GM18499 (cell line): ENCODE results near the gene ZNF827.

Experiments used
- ATAC-seq: cut with Tn5 transposase; IDR thresholded peaks from one replicate; pipeline ENCODE4 v1.9.1; 2021; ENCODE audit warnings: moderate number of reproducible peaks; ENCODE audit not compliant: insufficient read depth, unreplicated experiment

ZNF827 gene, protein sequence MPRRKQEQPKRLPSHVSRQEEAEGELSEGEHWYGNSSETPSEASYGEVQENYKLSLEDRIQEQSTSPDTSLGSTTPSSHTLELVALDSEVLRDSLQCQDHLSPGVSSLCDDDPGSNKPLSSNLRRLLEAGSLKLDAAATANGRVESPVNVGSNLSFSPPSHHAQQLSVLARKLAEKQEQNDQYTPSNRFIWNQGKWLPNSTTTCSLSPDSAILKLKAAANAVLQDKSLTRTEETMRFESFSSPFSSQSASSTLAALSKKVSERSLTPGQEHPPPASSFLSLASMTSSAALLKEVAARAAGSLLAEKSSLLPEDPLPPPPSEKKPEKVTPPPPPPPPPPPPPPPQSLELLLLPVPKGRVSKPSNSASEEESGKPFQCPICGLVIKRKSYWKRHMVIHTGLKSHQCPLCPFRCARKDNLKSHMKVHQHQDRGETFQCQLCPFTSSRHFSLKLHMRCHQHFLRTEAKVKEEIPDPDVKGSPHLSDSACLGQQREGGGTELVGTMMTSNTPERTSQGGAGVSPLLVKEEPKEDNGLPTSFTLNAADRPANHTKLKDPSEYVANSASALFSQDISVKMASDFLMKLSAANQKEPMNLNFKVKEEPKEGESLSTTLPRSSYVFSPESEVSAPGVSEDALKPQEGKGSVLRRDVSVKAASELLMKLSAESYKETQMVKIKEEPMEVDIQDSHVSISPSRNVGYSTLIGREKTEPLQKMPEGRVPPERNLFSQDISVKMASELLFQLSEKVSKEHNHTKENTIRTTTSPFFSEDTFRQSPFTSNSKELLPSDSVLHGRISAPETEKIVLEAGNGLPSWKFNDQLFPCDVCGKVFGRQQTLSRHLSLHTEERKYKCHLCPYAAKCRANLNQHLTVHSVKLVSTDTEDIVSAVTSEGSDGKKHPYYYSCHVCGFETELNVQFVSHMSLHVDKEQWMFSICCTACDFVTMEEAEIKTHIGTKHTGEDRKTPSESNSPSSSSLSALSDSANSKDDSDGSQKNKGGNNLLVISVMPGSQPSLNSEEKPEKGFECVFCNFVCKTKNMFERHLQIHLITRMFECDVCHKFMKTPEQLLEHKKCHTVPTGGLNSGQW

DNA sequence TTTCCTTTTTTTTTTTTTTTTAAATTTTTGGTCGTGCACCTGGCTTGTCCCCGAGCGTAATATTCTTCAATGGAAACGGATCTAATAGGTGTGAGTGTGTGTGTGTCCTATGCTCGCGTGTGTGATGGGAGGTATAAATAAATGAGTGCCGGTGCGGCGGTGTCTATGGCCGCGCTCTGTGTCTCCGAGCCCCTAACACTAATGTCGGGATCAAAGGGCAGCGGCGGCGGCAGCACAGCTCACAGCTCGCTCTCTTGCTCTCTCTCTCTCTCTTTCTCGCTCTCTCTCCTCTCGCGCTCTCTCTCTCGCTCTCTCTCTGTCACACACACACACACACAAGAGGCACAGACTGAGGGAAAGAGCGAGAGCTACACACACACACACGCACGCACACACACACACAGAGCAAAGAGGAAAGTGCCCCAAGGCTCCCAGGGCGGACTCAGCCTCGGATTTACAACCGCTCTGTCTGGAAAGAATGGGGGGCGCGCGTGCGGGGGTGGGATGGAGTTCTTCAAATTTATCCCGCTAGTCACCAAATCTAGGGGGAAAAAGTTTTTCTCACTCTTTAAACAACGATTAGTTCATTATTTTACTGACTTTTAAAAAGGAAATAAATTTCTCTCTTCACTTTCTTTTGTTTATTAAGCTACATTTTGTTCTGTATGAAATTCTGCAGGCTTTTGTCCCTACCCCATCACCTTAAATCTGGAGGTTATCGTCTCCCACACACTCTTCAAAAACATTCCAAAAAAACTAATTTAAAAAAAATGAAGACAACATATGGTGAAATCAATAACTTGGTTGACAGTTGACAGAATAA, at the start of gene ZNF827:
Gene ZNF827, minus strand, starts transcription at position 206 of the 823 bp plus-strand sequence. CDS start 416 bp downstream, outside the sequence.
- ATAC-seq: no peak

DNA sequence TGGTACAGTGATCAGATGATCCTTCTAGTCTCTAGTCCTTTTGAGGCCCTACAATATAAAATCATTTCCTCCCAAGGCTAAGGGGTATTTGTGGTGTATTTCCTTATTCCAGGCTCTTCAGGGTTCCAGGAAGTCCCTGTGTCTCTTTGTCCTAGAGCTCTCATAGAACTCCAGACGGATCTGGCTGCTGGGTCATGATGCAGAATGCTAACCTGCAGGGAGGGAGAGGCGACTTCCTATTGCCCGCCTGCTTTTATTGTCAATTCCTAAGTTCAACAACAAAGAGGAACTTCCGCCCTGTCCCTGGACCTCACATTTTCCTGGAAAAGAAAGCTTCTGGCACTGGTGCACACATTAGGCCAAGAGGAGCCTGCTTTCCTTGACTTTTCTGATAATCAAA, 45.9 kb upstream of the ZNF827 start:
- no peak for ATAC-seq

DNA sequence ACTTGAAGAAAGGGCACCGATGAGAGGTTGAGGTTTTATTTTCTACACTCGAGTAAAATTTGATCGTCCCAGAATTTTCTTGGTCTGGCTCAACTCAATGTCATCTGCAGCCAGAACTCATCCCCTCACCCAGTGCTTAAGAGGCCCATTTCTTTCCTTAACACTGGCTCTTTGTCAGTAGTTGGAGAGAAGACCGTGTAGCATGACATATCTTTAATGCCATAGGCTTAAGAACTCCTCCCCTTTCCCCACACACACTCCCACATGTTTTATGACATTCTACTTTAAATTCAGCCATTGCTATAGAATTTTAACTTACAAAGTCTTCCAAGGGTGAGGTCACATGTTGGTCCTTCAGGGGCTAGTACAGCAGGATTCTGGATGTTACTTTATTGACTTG, 44.2 kb upstream of the ZNF827 start:
- no peak for ATAC-seq

DNA sequence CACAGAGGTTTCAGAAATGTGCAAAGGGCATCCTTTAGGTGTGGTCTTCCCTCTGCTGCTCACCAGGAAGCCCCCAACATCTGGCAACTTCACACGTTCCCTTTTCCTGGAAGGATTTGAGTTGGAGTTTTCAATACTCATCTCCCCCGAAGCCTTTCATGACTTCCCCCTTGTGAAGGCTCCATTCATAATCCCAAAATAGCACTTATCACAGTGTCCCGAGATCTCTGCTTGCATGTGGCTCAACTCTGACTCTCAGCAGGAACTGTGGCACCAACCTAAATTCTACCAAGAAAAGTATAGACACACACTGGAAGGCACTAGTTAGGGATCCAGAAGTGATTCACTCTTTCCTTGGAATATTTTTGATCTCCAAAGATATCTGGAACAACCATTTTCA, 40.5 kb upstream of the ZNF827 start:
- no peak for ATAC-seq

DNA sequence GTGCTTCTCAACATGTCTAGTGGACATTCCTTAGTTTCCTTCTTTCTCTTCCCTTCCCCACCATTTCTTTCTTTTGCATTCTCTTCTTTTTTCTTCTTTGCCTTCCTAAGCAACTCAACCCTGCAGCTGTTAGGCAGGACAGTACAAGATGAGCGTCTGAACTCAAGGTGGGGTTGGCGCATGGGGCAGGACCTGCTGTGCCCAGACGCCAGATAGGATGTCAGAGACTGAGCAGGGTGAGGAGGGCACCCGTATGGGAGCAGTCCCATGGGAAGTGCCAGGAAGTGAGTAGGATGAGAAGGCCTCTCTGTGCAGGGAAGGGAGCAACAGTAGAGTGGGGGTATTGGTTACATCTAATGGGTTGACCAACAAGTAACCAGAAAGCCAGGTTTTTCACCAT, 38.1 kb upstream of the ZNF827 start:
- no peak for ATAC-seq

DNA sequence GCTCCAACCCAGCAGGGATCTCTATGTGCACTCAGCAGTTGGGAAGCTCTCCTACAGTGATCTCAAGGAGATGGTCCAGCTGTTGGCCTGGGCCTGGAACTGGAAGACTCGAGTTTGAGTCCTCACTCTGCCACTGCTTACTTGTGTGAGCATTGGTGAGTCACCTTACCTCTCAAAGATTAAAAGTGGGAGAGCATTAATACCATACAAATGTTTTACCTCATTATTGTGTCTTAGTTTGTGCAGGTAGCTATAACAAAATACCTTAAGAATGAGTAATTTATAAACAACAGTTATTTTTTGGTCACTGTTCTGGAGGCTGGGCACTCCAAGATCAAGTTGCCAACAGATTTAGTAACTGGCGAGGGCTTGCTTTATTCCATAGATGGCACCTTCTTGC, 21.4 kb upstream of the ZNF827 start:
- ATAC-seq: no peak

DNA sequence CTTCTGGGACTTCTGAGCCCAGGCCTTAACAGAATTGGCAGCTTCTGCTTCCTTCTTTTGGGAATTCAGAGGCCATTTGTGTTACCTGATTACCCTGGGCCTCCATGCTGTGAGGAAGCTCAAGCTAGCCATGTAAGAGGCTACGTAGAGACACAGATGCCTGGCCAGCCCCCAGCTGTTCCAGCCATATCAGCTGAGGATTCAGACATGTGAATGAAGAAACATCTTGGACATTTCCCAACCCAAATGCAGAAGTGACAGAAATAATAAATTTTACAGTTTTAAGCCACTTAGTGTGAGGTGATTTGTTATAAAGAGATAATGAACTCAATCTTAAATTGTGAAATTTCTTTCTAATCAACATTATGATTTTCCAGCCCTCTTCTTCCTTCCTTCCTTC, 18.7 kb upstream of the ZNF827 start:
- ATAC-seq: no peak

DNA sequence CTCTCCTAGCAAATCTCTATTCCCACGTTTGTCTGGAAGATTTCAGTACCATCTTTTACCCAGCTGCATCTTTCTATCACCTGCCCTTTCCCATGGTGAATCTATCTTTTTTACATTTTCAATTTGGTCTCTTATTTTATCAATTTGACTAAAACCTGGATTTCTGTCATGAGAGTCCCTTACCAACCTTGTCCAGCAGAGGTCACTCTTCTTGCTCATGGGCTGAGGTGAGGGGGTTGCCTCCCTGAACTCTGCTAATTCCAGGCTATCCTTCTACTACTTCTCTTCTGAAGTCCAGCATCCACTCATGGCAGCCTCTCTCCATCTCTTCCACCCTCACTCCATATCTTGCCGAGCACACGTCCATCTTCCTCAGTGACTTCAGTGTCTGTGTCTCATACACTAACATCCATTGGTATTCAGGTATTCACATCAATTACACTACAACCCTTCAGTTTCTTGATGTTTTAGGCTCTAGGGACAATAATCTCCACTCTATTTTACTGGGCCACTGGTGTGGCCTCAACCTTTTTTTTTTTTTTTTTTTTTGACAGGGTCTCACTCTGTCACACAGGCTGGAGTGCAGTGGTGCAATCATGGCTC, 17.8 kb upstream of the ZNF827 start:
- no peak for ATAC-seq

DNA sequence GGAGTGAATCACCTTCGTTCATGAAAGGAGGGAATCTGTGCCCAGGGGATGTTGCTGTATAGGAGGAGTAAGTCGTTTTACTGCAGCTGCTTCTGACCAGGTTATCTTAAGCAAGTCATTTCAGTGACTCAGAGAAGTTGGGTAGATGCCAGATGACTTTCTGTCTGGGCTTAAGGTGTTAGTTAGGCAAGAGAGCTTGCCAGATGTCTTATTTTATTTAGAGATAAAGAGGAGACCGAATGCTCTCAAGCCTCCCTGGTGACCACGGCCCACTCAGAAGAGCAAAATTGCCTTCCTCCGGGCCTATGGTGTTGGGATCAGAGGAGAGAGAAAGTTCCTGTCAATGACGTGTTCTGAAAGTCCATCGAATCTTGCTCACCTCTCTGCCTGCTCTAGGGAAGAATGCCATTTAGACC, 16.3 kb upstream of the ZNF827 start:
- ATAC-seq: no peak

DNA sequence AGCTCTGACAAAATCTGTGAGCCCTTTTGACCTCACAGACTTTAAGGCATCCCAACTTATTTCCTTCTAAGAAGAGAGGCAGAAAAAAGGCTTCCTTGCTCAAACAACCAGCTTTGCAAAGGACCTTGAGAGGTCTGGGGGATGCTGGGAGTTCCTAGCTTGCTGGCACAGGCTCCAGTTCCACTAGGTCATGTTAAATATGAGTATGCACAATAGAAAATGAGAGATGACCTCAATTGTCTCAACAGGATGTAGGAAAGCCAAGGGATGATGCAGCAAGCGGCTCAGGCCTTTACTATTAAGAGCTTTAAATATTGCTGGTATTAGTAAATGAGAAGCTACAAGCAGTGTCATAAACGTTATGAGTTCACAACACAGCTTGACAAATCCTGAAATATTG, 13.3 kb upstream of the ZNF827 start:
- no peak for ATAC-seq

DNA sequence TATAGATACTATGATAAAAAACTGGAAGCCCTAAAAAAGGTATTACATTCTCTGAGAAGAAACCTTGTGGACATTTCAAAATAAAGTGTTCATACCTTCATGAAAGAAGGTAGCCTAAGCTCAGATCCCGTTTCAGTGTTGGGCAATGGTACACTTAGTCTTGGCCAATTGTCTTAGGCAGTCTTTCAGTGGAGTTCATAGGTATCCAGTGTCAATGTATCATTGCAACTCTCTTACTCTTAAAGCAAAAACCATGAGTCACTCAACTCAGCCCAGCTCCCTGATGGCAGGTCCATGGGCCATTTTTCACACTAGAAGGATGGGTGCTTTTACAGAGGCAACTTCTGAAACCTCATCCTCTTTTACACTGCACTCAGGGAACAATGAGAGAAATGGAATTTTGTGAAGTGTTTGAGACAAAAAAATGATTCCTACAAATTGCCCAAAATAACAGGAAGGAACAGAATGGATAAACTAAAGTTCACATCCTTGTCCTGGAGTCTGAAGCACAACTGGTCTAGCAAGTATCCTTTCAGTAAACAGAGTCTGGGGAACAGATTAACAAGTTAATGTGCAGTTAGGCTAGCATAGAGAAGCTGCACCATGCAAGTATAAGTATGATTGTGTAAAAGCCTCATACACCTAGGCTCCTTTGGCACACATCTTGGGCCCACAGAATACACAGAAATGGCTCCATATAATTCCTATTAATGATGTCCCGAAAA, 7.0 kb upstream of the ZNF827 start:
- ATAC-seq: no peak

DNA sequence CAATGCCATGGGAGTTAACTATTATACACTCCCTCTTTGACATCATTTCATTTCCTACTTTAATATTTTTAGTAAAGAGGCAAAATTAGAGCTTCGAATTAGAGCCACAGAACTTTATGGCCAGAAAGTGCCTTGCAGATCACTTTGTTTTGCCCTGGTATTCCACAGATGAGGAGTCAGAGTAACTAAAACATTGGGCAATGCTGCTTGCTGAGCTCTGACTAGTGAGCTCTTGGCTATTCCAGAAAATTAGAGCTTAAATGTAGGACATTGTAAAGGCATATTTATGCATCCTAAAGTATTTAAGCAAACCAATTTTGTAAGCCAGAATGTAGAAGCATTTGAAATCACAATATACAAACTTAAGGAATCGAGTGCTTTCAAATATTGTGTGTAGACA, 6.3 kb upstream of the ZNF827 start:
- no peak for ATAC-seq

DNA sequence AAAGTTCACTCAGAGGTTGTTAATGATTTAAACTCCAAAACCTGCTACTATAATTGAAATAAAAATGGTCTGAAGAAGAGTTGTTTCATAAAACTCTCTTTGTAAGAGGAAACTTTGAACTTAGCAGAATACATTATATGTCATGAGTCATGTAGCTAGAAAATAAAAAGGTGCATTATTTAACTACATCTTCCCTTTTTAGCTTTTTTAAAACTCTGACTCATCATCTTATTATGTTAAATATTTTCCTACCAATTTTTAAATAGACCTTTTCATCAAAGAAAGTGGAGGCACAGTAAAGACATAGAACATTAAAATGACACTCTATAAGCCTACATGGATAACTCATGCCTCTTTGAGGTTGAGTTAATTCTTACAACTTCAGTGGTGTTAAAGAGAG, 1.2 kb upstream of the ZNF827 start:
- ATAC-seq: no peak

DNA sequence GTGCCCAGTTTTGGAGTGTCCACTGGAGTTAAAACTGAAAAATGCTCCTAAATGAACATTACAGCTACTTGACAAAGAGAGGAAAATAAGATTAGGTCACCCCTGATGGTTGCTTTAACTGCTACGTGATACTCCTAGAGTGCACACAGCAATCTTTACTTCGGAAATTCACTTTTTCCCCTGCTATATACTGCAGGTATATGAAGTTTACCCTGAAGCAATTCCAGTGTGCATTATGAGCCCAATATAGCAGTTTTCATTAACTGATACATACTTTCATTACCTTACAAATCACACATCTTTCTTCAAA, 773 bp upstream of the ZNF827 start:
- ATAC-seq: no peak

DNA sequence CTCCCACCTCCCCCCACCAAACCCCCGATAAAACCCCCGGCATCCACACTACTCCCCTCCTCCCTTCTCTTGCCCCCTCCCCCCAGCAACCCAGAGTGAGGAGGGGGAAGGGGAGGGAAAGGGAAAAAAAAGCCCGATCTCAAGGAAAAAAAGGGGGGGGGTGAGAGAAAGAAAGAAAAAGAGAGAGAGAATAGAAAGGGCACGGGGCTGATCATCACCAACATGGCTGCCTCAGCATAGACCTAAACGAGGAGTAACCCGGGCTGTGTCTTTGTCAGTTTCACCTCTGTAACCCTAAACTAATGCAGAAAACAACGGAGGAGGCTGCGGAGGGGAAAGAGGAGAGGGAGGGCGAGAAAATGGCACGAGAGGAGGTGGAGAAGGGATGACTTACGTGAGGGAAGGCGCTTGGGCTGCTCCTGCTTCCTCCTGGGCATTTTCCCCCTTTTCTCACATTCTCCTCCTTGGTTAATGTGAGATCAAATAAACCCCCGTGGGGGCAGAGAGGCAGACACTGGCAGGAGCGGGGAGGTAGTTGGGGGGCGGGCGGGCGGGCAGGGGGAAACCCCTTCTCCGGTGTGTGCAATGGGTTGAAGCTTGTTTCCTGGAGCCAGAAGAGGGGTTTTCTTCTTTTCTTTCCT, 532 bp downstream of the ZNF827 start:
- no peak for ATAC-seq

DNA sequence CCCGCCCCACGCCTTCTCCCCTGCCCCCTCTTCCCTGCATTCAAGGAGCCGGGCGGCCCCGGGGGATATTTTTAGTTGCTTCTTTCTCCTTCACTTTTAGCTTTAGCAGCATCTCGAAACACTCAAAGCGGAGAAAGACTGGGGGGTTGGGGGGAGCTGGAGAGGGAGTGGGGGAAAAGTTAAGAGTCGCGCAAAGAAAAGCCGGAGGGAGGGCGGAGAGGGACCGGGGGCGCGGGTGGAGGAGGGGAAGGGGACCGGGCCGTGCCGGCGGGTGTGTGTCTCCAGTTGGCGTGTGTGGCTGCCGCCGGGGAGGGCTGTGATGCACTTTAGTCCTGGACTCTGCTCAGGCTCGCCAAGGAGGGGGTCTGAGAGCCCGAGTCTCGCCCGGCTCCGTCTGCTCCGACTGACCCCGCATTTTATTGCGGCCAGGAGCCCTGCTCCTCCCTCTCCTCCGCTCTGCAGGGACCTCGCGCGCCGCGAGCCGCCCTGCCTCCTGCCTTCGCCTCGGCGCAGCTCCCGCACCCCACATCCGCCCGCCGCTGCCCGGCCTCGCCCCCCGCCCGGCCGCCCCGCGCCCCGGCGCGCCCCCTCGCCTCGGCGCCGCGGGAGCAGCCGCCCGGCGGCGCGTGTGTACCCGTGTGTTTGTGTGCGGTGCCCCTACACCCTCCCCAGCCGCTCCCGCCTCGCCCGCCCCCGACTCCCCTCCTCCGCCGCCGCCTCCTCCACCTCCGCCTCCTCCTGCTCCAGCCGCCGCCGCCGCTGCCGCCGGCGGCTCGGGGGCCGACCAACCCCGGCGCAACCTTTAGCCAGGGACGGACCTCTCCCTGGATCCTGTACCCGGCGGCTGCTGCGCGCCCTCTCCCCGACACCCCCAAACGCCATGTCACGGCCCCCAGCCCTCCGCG, 1.4 kb downstream of the ZNF827 start:
- ATAC-seq: no peak

DNA sequence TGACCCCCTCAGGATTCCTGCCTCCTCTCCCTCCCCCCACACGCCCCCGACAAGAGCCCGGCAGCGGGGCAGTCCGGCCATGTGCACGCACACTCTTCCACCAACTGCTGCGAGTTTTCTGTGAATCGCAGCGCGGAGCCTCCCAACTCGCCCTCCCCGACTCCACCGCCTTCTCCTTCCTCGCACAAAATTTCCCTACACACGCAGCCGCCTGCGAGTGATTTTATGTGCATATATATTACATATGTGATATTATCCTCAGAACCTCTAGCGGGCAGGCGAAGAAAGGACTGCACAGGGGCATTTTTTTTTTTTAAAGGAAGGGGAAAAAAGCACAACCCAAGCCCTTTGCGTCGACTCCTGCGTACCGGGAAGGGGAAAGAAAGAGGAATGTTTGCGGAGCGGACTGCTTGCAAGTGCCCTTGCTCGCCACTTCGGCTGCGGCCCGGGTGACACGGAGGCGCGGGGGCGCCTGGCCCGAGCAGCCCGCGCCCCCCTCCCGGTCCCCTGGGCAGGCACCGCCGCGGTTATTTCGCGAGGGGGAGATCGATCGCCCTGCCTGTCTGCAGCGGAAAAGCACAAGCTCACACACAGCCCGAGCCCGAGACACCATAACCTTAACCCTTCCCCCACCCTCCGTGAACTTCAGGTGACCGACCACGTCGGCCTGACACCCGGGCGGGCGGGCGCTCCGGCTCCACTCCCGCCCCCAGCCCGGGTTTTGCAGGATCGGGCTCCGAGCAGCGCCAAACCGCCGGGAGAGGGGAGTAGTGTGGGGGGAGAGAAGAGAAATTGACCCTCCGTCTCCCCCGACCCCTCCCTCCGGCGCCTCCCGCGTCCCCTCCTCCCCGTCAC, 2.3 kb downstream of the ZNF827 start:
- ATAC-seq: peak; percentile 30
